ENCODE data around the gene PER1. TPM values are rescaled to one million over a fixed set of nuclear protein-coding genes. Genes with fewer than 3 reads are reported as not detected.

PER1 gene
- total and polyA plus RNA-seq, 9 of the 15 experiments (the other 6 are each of a cell fraction or from before 2014, with no cell fraction given): 0.13 to 26.0 (median 3.4) TPM

DNA sequence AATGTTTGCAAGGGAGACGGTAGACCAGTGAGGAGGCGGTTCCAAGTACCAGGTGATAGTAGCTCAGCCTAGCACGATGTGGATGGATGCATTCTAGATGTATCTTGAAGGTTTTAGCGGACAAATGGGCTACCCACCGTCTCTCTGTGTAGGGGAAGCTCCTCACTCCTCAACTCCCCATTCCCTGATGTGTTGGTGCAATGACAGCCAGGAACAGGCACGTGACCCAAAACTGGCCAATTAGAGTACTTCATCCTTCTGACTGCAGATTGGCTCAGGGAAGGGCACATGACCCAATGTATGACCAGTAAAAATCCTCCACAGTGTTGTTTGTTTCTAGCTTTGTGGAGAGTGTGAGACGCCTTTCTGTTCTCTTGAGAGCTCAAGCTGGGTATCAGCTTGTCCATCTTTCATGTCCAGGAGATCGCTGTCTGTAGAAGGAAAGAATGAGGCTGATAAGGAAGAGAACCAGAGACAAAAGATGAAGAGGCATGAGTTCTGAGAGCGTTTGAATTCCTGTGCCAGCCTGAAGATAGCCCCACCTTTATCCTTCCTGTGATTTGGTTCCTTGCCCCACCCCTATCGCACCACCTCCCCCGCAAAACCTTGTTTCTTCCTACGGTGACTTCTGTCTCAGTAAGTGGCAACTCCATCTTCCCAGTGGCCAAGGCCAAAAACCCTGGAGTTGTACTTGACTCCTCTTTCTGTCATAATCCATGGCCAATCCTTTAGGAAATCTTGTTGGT lies 40.0 kb upstream of the PER1 start (continued):
- TF ChIP-seq NCOA2 (IDR thresholded peaks at IDR 0.05; ENCODE audit: partially characterized antibody in 2 of 2) (no peak), ELF1 (tag; IDR thresholded peaks at IDR 0.05) (no peak), HDAC2 (IDR thresholded peaks at IDR 0.05) (peak; percentile 82), ZNF318 (IDR thresholded peaks at IDR 0.05; ENCODE audit: borderline replicate concordance in 1 of 2, low read depth in 1 of 2) (no peak), E2F5 (CRISPR knock-in tag; IDR thresholded peaks at IDR 0.05) (no peak), TRIM28 (IDR thresholded peaks at IDR 0.05) (0 out of 2 replicates have a peak, but pooled peaks have one; percentile 23), MXI1 (IDR thresholded peaks at IDR 0.05; ENCODE audit: low read depth, low read length) (no peak), XRCC4 (IDR thresholded peaks at IDR 0.05; ENCODE audit: extremely low read depth, insufficient read depth, insufficient read length) (no peak), FOXA3 (CRISPR knock-in tag; conservative IDR thresholded peaks at IDR 0.05 in 1 of 2, IDR thresholded peaks at IDR 0.05 in 1 of 2) (no peak), CGGBP1 (CRISPR knock-in tag; IDR thresholded peaks at IDR 0.05) (no peak), ZNF445 (CRISPR knock-in tag; IDR thresholded peaks at IDR 0.05; ENCODE audit: low read depth) (no peak), SMARCE1 (IDR thresholded peaks at IDR 0.05) (peak; percentile 65; the same call in 1 of the 2 replicates), ZFPM2 (CRISPR knock-in tag; IDR thresholded peaks at IDR 0.05) (no peak)
- TF ChIP-seq, protein P1, sequence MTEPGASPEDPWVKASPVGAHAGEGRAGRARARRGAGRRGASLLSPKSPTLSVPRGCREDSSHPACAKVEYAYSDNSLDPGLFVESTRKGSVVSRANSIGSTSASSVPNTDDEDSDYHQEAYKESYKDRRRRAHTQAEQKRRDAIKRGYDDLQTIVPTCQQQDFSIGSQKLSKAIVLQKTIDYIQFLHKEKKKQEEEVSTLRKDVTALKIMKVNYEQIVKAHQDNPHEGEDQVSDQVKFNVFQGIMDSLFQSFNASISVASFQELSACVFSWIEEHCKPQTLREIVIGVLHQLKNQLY (CRISPR knock-in tag; conservative IDR thresholded peaks at IDR 0.05): no peak
- TF ChIP-seq, protein P2, sequence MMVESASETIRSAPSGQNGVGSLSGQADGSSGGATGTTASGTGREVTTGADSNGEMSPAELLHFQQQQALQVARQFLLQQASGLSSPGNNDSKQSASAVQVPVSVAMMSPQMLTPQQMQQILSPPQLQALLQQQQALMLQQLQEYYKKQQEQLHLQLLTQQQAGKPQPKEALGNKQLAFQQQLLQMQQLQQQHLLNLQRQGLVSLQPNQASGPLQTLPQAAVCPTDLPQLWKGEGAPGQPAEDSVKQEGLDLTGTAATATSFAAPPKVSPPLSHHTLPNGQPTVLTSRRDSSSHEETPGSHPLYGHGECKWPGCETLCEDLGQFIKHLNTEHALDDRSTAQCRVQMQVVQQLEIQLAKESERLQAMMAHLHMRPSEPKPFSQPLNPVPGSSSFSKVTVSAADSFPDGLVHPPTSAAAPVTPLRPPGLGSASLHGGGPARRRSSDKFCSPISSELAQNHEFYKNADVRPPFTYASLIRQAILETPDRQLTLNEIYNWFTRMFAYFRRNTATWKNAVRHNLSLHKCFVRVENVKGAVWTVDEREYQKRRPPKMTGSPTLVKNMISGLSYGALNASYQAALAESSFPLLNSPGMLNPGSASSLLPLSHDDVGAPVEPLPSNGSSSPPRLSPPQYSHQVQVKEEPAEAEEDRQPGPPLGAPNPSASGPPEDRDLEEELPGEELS (CRISPR knock-in tag; IDR thresholded peaks at IDR 0.05; ENCODE audit: borderline replicate concordance): no peak

All from K562 (cell line).